Upper lobe of right lung (tissue), 1 donor: Measurements from ENCODE around the gene ZGPAT. TPM values are rescaled to one million over a fixed set of nuclear protein-coding genes. Genes with fewer than 3 reads are reported as not detected.

Experiments used
- ATAC-seq: fragments of 200-7000 bp; cut with Tn5 transposase; one replicate; pipeline ENCODE4 v1.9.1; 2020; ENCODE audit warnings: mild to moderate bottlenecking, moderate library complexity
- DNase-seq: peaks from one replicate; pipeline ENCODE4 v3.0.0-alpha.2; 2020
- H3K27ac ChIP-seq: fragments of 200-600 bp; one replicate; pipeline ENCODE4 v1.8.0; 2022
- H3K27me3 ChIP-seq: fragments of 200-600 bp; one replicate; pipeline ENCODE4 v1.8.0; 2022; ENCODE audit warnings: mild to moderate bottlenecking
- H3K36me3 ChIP-seq: fragments of 200-600 bp; one replicate; pipeline ENCODE4 v1.8.0; 2022
- H3K4me1 ChIP-seq: fragments of 200-600 bp; one replicate; pipeline ENCODE4 v1.8.0; 2022
- H3K4me3 ChIP-seq: fragments of 200-600 bp; one replicate; pipeline ENCODE4 v1.8.0; 2022; ENCODE audit warnings: mild to moderate bottlenecking
- H3K9me3 ChIP-seq: fragments of 200-600 bp; one replicate; pipeline ENCODE4 v1.8.0; 2022
- intact Hi-C: fragments of 100-400 bp; cut with DNase I; formaldehyde crosslinking; loops from one replicate; pipeline ENCODE4 v1.11.0; 2022
- total RNA-seq: library from RNA; stranded (reverse); fragmentation: NEBNext Ultra II Directional; extraction: Animal tissue kit (Norgen Biotek cat#: 25700); gene quantifications from one replicate; pipeline ENCODE4 v1.2.1, GENCODE V29; 2021
- TF ChIP-seq, protein P1 (sequence below): fragments of 200-600 bp; IDR thresholded peaks from one replicate; pipeline ENCODE4 v1.8.0; 2022; ENCODE audit warnings: antibody characterized with exemption
- donor health status: DM: no; HTN: yes; CAD: no; lungs with severe emphysema.

ZGPAT gene
- total RNA-seq, 1 donor from 2014 or later, result 27.6 TPM

DNA sequence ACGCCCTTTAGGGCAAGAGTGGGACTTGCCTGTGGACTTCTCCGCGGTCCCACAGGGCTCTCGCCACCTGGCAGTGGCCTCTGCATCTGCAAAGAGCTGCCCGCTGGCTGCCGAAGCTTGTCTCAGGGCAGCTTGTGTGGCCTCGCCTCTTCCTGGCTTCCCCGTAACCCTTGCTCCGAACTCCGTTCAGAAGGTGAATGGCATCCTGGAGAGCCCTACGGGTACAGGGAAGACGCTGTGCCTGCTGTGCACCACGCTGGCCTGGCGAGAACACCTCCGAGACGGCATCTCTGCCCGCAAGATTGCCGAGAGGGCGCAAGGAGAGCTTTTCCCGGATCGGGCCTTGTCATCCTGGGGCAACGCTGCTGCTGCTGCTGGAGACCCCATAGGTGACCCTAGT is 46.7 kb upstream of the ZGPAT start:
- Histone ChIP-seq H3K27me3 (no peaks in the 10 kb centered on the region), H3K4me3 (no peak overlapping the region), H3K4me1 (peaks cover 16% of the 10 kb centered on the region), H3K36me3 (peaks cover 30% of the 10 kb centered on the region), H3K27ac (no peak overlapping the region), H3K9me3 (no peaks in the 10 kb centered on the region)
- intact Hi-C loops, result no loop called here
- ATAC-seq, result no peak
- TF ChIP-seq, protein P1, sequence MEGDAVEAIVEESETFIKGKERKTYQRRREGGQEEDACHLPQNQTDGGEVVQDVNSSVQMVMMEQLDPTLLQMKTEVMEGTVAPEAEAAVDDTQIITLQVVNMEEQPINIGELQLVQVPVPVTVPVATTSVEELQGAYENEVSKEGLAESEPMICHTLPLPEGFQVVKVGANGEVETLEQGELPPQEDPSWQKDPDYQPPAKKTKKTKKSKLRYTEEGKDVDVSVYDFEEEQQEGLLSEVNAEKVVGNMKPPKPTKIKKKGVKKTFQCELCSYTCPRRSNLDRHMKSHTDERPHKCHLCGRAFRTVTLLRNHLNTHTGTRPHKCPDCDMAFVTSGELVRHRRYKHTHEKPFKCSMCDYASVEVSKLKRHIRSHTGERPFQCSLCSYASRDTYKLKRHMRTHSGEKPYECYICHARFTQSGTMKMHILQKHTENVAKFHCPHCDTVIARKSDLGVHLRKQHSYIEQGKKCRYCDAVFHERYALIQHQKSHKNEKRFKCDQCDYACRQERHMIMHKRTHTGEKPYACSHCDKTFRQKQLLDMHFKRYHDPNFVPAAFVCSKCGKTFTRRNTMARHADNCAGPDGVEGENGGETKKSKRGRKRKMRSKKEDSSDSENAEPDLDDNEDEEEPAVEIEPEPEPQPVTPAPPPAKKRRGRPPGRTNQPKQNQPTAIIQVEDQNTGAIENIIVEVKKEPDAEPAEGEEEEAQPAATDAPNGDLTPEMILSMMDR, result no peak
- DNase-seq, result no peak

DNA sequence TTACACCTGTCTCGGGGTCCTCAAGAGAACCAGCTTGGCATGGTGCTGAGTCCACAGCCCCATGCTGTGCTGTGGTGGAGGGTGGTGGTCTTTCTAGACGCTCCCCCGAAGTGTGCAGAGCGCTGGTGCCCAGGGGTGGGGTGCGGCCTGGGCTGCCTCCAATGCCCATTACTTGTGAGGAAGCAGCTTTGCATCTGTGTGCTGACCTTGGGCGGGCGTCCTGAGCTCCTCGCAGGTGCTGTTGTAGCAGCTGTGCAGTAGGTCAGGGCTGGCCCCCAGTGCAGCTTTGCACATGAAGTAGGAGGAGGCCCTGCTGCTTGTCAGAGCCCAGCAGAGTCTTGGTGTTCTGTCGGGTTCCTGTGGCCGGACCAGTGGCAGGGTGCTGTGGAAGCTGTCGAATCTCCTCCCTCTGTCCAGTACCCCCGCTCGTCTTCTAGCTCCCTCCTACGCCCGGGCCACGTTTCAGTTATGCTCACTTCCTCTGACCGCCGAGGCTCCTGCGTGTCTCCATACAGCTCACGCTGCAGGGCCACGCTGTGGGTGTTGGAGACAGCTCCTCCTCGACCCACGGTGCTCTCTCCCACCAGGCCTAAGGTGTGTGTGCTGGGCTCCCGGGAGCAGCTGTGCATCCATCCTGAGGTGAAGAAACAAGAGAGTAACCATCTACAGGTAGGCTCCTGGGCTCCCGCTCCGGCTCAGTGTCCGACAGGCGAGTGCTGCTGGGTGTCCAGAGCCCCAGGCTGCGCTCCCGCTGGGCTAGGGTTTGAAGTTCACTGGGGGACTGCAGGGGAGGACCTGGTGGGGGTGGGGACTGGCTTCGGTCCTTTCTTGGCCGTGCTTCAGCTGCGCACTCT is 45.7 kb upstream of the ZGPAT start:
- no peak overlapping the region for H3K27ac ChIP-seq
- no peak for DNase-seq
- ATAC-seq, result no peak

DNA sequence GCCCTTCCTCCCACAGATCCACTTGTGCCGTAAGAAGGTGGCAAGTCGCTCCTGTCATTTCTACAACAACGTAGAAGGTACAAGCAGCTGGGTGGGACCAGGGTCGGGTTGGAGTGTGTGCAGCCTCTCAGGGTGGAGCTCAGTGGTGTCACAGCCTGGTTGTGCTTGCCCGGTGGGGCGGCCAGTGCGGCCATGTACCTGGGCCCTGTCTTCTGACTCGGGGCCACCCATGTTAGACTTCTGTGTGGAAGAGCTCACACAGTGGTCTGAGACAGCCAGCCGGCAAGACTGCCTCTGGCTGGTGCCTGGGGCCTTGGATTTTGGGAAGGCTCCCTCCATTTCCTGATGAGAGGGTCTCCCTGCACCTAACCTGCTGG is 45.0 kb upstream of the ZGPAT start:
- H3K27ac ChIP-seq, result no peak overlapping the region
- no peak overlapping the region for H3K4me3 ChIP-seq
- peaks cover 10% of the 10 kb centered on the region for H3K4me1 ChIP-seq
- no peaks in the 10 kb centered on the region for H3K9me3 ChIP-seq
- DNase-seq (no peak), ATAC-seq (no peak)
- intact Hi-C loops, result no loop called here
- H3K36me3 ChIP-seq, result peaks cover 40% of the 10 kb centered on the region
- H3K27me3 ChIP-seq, result no peaks in the 10 kb centered on the region
- TF ChIP-seq, protein P1, result no peak

More for the DNA sequence above, 45.7 kb upstream of the ZGPAT start:
- H3K36me3 ChIP-seq, result peaks cover 34% of the 10 kb centered on the region
- H3K27me3 ChIP-seq, result no peaks in the 10 kb centered on the region
- intact Hi-C loops, result no loop called here
- no peak overlapping the region for H3K4me3 ChIP-seq
- no peaks in the 10 kb centered on the region for H3K9me3 ChIP-seq
- TF ChIP-seq, protein P1, result no peak
- H3K4me1 ChIP-seq, result peaks cover 16% of the 10 kb centered on the region

DNA sequence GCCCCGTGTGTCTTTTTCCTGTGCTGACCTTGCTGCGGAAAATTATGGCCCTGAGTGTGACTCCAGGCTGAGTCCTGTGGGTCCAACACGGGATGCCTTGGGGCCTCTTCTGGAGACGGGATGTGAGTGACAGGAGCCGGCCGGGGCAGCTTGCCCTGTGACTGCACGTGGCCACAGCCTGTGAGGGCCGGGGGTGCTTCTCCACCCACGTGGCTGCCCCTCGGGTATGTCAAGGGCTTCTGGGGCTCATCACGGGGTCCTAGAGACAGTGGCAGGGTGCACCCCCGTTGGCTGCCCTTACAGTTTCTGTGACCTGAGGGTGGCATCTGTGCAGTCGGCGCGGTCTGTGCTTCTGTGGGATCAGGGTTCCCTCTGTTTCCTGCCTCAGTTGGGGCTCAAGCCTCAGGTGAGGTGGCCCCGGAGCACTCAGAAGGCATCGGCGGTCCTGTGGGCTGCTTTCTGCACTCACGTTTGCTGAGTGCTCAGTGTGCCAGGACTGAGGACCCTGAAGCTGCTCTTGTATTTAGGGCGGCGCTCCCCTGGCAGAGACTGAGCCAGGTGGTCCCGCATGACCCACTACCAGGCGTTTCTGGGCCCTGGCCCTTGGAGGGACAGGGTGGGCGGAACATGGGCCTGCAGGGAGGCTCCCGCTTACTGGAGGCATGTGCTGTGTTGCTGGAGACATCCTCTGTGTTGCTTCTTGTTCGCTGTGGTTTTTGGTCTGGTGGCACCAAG is 44.3 kb upstream of the ZGPAT start:
- Histone ChIP-seq H3K36me3 (peaks cover 42% of the 10 kb centered on the region), H3K9me3 (no peaks in the 10 kb centered on the region), H3K27ac (no peak overlapping the region), H3K4me1 (peaks cover 8% of the 10 kb centered on the region), H3K4me3 (no peak overlapping the region), H3K27me3 (no peaks in the 10 kb centered on the region)
- intact Hi-C loops, result no loop called here
- TF ChIP-seq, protein P1, result no peak
- no peak for ATAC-seq
- DNase-seq, result no peak

DNA sequence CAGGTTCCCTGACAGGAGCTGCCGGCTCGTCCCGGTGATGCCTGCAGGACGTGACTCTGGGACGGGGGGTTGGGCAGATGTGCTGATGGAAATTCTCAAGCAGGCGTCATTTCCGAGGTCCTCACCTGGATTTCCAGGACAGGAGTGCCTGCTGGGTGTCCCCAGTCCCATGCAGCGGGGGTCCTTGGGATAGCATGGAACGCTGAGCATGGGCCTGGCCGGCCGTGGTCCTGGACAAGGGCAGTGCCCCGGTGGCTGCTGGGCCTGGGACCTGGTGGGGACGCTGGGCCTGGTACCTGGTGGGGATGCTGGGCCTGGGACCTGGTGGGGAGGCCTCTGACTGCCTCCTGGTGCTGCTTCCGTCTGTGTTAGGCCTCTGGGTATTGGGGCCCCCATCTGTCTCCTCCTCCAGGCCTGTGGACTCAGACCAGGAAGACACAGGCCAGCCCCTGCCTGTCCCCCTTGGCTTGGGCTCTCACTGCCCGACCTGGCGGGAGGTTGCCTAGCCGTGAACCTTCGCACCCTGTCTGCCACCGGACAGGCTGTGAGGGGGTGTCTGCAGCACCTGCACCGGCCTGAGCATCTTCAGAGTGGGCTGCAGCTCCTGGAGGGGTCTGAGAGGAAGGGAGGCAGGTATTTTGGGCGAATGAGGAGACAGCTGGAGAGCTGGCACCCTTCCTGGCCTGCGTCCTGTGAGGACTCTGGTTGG is 43.5 kb upstream of the ZGPAT start:
- H3K4me1 ChIP-seq, result peaks cover 3% of the 10 kb centered on the region
- DNase-seq (no peak), ATAC-seq (peak; percentile 3)
- peaks cover 49% of the 10 kb centered on the region for H3K36me3 ChIP-seq
- H3K9me3 ChIP-seq, result no peaks in the 10 kb centered on the region
- H3K27me3 ChIP-seq, result no peaks in the 10 kb centered on the region
- no peak overlapping the region for H3K27ac ChIP-seq
- TF ChIP-seq, protein P1, result no peak
- H3K4me3 ChIP-seq, result no peak overlapping the region
- intact Hi-C loops, result no loop called here
